ES-I3 (cell line): ENCODE results near the gene C1orf198.
"Not testable (repeated sequence)": the region's sequence is repeated elsewhere in the genome, so short reads cannot be mapped to it uniquely, and the experiment has no call there.

Experiments
- H3K36me3 ChIP-seq: 2 replicates; pipeline ENCODE4 v1.6.1; 2013; ENCODE audit warnings: mild to moderate bottlenecking, low read length, control low read depth, moderate library complexity; ENCODE audit not compliant: insufficient read depth
- H3K4me1 ChIP-seq: 2 replicates; pipeline ENCODE4 v1.6.1; 2013; ENCODE audit warnings: mild to moderate bottlenecking, control low read depth, low read length; ENCODE audit not compliant: insufficient read depth
- H3K9ac ChIP-seq: 2 replicates; pipeline ENCODE4 v1.6.1; 2013; ENCODE audit warnings: low read depth, mild to moderate bottlenecking, low read length, moderate library complexity
- H3K9me3 ChIP-seq: 2 replicates; pipeline ENCODE4 v1.6.1; 2013; ENCODE audit warnings: mild to moderate bottlenecking, low read length, moderate library complexity; ENCODE audit not compliant: control insufficient read depth, insufficient read depth

The C1orf198 gene

DNA sequence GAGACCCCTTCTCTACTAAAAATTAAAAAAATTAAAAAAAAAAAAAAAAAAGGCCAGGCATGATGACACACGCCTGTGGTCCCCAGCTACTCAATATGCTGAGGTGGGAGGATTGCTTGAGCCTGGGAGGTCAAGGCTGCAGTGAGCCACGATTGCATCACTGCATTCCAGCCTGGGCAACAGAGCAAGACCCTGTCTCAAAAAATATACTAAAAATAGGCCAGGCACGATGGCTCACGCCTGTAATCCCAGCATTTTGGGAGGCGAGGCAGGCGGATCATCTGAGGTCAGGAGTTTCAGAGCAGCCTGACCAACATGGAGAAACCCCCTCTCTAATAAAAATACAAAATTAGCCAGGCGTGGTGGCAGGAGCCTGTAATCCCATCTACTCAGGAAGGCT, 23.1 kb downstream of the C1orf198 start:
- not testable (repeated sequence) for H3K9me3 ChIP-seq, H3K4me1 ChIP-seq, H3K9ac ChIP-seq, H3K36me3 ChIP-seq

DNA sequence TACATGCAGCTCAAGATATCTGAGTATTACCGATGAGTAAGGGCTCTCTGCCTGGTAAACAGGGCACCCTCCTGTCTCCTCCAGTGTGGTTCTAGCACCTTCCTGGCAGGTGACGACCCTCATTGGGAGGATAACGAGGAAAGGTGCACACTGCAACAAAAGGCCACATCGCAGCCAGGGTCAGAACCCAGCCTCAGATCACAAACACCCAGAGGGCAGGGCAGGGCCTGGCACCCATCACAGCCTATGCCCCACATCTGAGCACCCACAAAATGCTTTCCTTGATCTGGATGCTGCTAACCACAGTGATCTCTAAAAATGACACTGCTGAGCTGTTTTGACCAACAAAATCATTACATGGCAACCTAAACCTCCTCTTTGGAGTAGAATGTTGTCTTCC, 23.8 kb downstream of the C1orf198 start:
- Histone ChIP-seq H3K9ac (no peak overlapping the region), H3K4me1 (no peaks in the 10 kb centered on the region), H3K9me3 (no peaks in the 10 kb centered on the region), H3K36me3 (no peaks in the 10 kb centered on the region)

GRCh38 chr1:230843503-230844309, 24.6 kb downstream of the C1orf198 start:
- Histone ChIP-seq H3K36me3 (no peaks in the 10 kb centered on the region), H3K4me1 (no peaks in the 10 kb centered on the region), H3K9me3 (no peaks in the 10 kb centered on the region), H3K9ac (no peak overlapping the region)

DNA sequence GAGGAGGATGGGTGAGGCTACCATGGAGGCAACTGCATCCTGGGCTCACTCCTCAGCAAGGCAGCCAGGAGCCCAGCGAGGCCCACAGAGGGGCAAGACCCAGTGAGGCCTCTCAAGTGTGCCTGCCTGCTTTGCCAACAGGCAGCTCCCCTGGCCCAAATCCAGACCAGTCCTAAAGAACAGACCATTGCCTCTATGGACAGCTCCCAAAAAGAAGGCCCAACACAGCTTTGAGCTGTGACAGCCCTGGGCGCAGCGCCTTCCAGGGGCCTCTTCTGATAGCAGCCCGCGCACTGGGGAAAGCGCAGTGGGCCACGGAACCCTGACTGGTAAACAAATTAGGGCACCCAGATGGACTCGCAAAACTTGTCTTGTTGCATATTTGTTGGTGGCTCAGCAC, 25.5 kb downstream of the C1orf198 start:
- H3K9ac ChIP-seq, result no peak overlapping the region
- H3K4me1 ChIP-seq, result no peaks in the 10 kb centered on the region
- H3K9me3 ChIP-seq, result no peaks in the 10 kb centered on the region
- no peaks in the 10 kb centered on the region for H3K36me3 ChIP-seq

- no peak overlapping the region for H3K9ac ChIP-seq
- no peaks in the 10 kb centered on the region for H3K9me3 ChIP-seq
- no peaks in the 10 kb centered on the region for H3K4me1 ChIP-seq
- no peaks in the 10 kb centered on the region for H3K36me3 ChIP-seq
Measured at GRCh38 chr1:230839173-230839572, 29.1 kb downstream of the C1orf198 start.

DNA sequence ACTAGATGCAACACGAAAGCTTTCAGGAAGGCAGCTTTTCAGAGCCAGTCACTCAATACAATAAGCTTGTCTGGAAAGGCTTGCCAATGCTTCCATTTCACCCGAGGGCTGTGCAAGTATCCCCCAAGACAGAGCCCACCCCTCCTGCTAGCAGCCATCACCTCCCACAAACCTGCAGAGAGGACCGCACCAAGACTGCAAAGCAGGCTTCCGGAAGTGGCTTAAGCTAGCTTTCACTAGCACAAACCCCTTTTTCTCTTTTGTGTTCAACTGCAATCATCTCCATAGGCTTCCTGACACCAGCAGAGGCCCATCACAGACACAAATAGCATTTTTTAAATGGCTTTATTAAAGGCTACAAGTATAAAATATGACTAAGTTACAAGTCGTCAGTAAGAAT, 31.5 kb downstream of the C1orf198 start:
- H3K9ac ChIP-seq, result no peak overlapping the region
- H3K4me1 ChIP-seq, result no peaks in the 10 kb centered on the region
- H3K36me3 ChIP-seq, result no peaks in the 10 kb centered on the region
- H3K9me3 ChIP-seq, result no peaks in the 10 kb centered on the region

GRCh38 chr1:230836347-230836746, 32.0 kb downstream of the C1orf198 start:
- Histone ChIP-seq H3K9ac (no peak overlapping the region), H3K36me3 (no peaks in the 10 kb centered on the region), H3K9me3 (no peaks in the 10 kb centered on the region), H3K4me1 (no peaks in the 10 kb centered on the region)

DNA sequence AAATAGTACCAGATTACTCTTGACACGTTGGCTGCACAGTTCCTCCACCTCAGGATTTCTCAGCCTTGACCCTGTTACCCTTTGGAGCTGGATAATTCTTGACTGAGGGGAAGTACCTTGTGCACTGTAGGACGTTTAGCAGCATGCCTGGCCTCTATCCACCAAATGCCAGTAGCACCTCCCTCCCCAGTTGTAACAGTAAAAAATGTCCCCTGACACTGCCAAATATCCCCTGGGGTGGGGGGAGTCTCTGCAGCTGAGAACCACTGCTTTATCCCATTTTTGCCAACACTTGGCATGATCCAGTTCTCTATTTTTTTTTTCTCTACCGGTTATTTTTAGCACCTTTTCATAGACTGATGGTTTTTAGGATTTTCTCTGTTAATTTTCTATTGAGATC, 34.0 kb downstream of the C1orf198 start:
- H3K36me3 ChIP-seq, result no peaks in the 10 kb centered on the region
- no peaks in the 10 kb centered on the region for H3K9me3 ChIP-seq
- H3K9ac ChIP-seq, result no peak overlapping the region
- no peaks in the 10 kb centered on the region for H3K4me1 ChIP-seq

DNA sequence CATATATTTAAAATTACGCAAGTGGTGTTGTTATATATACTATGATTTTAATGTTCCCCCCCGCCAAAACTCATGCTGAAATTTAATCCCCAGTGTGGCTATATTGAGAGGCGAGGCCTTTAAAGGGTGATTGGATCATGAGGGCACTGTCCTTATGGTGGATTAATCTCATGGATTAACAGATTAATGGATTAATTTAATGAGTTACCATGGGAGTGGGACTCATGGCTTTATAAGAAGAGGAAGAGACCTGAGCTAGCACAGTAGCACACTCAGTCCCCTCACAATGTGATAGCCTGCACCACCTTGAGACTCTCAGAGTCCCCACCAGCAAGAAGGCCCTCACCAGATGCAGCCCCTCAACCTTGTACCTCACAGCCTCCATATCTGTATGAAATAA, 34.8 kb downstream of the C1orf198 start:
- H3K36me3 ChIP-seq, result no peaks in the 10 kb centered on the region
- H3K9ac ChIP-seq, result no peak overlapping the region
- H3K9me3 ChIP-seq, result no peaks in the 10 kb centered on the region
- H3K4me1 ChIP-seq, result no peaks in the 10 kb centered on the region

DNA sequence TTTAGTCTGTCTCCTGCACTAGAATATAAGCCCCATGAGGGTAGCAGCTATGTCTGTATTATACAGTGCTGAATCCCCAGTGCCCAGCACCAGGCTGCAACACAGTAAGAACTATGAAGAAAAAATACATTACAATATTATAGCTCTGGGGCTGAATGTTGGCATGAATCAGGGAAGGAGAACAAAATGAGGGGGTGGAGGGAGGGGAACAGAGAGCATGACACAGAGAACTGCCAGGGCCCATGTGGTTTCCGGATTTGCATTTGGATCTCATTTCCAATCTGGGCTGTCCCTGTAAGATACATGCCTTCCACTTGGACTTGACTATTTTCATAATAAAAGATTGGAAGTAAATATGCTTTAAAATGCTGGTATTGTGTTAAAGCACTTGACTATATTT, 35.8 kb downstream of the C1orf198 start:
- Histone ChIP-seq H3K9me3 (no peaks in the 10 kb centered on the region), H3K36me3 (no peaks in the 10 kb centered on the region), H3K4me1 (no peaks in the 10 kb centered on the region), H3K9ac (no peak overlapping the region)

DNA sequence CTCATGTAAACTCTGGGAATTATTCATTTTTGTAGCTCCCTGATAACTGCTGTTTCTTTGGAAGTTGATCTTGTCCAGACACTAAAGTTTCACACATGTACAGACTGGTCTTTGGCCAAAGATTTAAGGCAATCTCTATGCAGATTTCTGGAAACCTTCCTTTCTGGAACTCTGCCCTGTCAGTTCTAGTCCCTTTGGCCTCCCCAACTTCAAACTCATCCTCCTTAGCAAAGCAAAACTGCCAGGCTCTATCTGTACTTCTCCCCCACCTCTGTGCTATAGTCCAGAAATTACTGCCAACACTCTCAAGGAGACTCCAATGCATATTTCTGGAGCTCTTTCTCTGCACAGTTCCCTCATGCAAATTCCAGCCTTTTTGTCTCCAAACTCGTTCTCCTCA, 36.5 kb downstream of the C1orf198 start:
- Histone ChIP-seq H3K9ac (no peak overlapping the region), H3K4me1 (no peaks in the 10 kb centered on the region), H3K9me3 (no peaks in the 10 kb centered on the region), H3K36me3 (no peaks in the 10 kb centered on the region)

- no peaks in the 10 kb centered on the region for H3K36me3 ChIP-seq
Measured at GRCh38 chr1:230828421-230828820, 39.9 kb downstream of the C1orf198 start.

DNA sequence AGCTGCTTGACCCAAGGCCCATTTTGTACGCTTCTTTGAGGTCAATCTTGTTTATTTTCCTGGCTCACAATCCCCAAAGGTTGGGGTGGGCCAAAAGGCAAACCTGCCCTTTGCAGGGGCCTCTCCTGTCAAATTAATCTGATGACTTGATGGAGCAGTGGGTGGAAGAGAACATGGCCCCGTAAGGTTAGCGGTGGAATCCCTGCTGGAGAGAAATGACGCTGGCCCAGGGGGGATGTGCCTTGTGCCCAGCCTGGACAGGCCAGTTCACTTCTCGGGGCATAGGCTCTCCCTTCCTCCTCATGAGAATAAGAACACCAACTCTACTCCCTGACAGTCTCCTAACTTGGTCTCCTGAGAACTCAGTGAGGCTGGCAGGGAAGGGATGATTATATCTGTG, 40.5 kb downstream of the C1orf198 start:
- H3K9ac ChIP-seq, result no peak overlapping the region
- H3K36me3 ChIP-seq, result no peaks in the 10 kb centered on the region
- no peaks in the 10 kb centered on the region for H3K9me3 ChIP-seq
- no peaks in the 10 kb centered on the region for H3K4me1 ChIP-seq

More at GRCh38 chr1:230828421-230828820, 39.9 kb downstream of the C1orf198 start:
- Histone ChIP-seq H3K4me1 (no peaks in the 10 kb centered on the region), H3K9me3 (no peaks in the 10 kb centered on the region), H3K9ac (no peak overlapping the region)

DNA sequence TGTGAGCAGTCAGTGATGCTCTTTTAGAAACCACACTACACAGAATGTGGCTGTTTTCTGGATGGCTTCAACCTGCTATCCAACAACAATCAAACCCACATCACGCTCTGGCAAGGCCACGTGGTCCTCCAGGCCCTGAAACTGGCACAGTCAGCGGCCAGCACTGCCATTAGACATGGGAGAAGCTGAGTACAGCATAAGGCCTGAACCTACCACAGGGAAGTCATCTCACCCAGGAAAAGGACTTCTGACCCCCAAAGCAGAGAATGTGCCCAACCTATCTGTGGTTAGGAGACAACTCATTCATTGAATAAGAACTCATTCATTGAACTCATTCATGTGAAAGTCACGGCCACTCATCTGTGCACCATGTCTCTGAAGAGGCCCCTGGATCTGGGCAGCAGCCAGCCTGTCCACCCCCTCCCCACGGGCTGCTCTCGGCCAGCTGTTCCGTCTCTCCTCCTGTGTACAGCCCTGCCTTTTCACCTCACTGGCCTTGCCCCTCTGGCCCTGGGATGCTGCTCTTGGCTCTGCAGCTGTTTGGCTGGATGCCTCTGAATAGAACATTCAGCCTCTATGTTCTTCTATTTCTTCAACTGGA, 41.1 kb downstream of the C1orf198 start:
- Histone ChIP-seq H3K36me3 (no peaks in the 10 kb centered on the region), H3K4me1 (no peaks in the 10 kb centered on the region), H3K9me3 (no peaks in the 10 kb centered on the region), H3K9ac (no peak overlapping the region)

DNA sequence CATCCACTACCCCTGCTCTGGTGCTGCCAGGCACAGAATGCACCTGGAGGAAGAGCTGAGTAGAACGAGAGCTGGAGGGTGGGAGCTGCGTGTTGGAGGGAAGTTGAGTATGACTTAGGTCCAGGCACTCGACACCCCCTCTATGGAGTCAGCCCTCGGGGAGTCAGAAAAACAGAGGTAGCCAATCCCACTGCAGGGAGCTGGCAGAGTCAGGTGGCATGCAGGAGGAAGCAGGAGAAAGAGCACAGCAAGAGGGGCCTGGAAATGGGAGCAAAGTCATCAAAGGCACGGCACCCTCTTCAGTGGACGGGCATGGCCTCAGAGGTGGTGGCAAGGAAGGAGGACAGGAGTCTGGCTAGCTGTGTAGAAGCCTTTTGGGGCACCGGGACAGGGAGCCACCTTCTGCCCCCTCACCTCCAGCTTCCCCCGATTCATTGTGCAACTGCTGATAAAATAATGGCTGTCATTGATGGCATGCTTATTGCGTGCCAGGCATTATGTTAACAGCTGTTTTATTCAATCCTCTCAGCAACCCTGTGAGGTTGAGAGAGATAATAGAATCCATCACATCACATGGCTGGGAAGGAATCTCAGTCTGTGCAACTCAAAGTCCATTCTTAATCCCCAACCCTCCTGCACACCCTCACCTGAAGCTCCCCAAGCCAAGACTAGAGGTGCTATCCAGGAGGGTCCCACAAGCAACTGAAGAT, 42.0 kb downstream of the C1orf198 start:
- Histone ChIP-seq H3K9ac (no peak overlapping the region), H3K4me1 (no peaks in the 10 kb centered on the region), H3K9me3 (no peaks in the 10 kb centered on the region), H3K36me3 (no peaks in the 10 kb centered on the region)
